IPS-11a (cell line): ENCODE data around the gene HPGDS.

ENCODE experiments used
- H3K4me3 ChIP-seq: one replicate; pipeline ENCODE4 v1.5.1; 2013; ENCODE audit warnings: low read depth, low read length, control low read depth

Gene HPGDS

GRCh38 chr4:94262163-94263016 lies 80.2 kb downstream of the HPGDS start:
- H3K4me3 ChIP-seq = no peak overlapping the region

DNA sequence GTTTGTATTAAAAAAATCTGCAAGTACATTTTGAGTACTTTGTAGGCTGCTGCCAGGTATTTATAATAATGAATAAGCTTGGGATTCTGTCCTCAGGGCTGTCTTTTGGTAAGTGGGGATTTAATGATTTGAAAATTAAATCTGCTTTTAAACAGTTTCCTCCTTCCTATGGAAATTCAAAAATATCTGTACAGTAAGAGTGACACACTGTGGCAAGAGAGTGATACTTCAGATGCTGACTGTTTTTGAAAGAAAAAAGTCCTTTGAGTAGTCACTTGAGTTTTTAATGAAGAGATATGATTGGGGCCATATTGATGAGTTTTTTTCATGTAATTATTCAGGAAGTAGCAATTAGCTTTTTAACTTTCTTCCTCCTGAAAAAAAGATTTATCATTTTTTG lies 85.8 kb downstream of the HPGDS start:
- H3K4me3 ChIP-seq = no peak overlapping the region

DNA sequence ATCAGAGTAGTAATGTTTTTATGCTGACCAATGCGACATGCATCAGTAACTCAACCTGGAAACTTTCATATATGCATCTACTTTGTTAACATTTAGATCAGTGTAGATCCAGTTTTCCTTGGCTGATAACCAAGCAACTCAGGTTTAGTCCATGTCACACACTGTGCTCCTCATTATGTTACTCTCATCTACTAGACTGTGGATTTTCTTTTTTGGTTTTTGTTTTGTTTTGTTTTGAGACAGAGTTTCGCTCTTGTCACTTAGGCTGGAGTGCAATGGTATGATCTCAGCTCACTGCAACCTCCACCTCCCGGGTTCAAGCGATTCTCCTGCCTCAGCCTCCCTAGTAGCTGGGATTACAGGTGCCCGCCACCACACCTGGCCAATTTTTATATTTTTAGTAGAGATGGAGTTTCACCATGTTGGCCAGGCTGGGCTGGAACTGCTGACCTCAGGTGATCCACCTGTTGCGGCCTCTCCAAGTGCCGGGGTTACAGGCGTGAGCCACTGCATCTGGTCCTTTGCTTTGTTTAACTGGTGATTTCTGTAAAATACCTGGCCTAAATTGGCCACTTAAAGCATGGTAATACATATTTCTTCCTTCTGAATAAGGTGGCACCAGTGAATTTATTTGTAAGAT lies 86.4 kb downstream of the HPGDS start:
- no peak overlapping the region for H3K4me3 ChIP-seq

- no peak overlapping the region for H3K4me3 ChIP-seq
These were observed 89.6 kb downstream of the HPGDS start for GRCh38 chr4:94253036-94253435.

GRCh38 chr4:94251094-94251493 lies 91.5 kb downstream of the HPGDS start:
- H3K4me3 ChIP-seq = no peak overlapping the region
